SK-N-SH (cell line): ENCODE measurements around the gene DPF3. TPM values are rescaled to one million over a fixed set of nuclear protein-coding genes. Genes with fewer than 3 reads are reported as not detected.

Experiments used
- CTCF ChIA-PET: fragments of 300-600, 350-600 bp; formaldehyde crosslinking; extraction: SDS; loops from one replicate; lab custom pipeline; 2021; lab: Yijun Ruan, JAX
- POLR2A ChIA-PET: fragments of 350-600 bp; sonication (Branson Sonifier 250); formaldehyde crosslinking; extraction: SDS; loops from one replicate; lab custom pipeline; 2020; ENCODE audit warnings: antibody characterized with exemption, inconsistent platforms; lab: Yijun Ruan, JAX
- DNase-seq: peaks from one replicate; pipeline ENCODE4 v3.0.0; 2012
- H2AFZ ChIP-seq: fragments of 200-600 bp; sonication (generic); 2 replicates; pipeline ENCODE4 v1.8.1; 2016; ENCODE audit warnings: antibody characterized with exemption, mild to moderate bottlenecking, low read depth
- H3F3A ChIP-seq: fragments of 200-600 bp; sonication (generic); replicated peaks from 2 replicates; pipeline ENCODE3; 2016; ENCODE audit warnings: antibody characterized with exemption, mild to moderate bottlenecking; ENCODE audit not compliant: insufficient read depth
- H3K27ac ChIP-seq, 2 experiments: fragments of 200-500 bp in 1 of 2; fragments of 200-600 bp in 1 of 2; sonication (Bioruptor generic) in 1 of 2; sonication (generic), shearing (Covaris generic) in 1 of 2; 2 replicates each; pipeline versions ENCODE4 v1.5.1 to v1.6.1; 2014 to 2016; ENCODE audit warnings: low read depth in 2 of 2, inconsistent platforms in 1 of 2, low read length in 1 of 2, mild to moderate bottlenecking in 1 of 2, mixed read lengths in 1 of 2
- H3K27me3 ChIP-seq: fragments of 200-600 bp; sonication (generic), shearing (Covaris generic); 2 replicates; pipeline ENCODE4 v1.6.1; 2016; ENCODE audit warnings: mixed run types; ENCODE audit not compliant: insufficient read depth
- H3K36me3 ChIP-seq, 2 experiments: fragments of 200-500 bp in 1 of 2; fragments of 200-600 bp in 1 of 2; sonication (Bioruptor generic) in 1 of 2; sonication (generic) in 1 of 2; replicated peaks in 1 of 2; 2 replicates each; pipeline versions ENCODE3 to v1.5.1; 2014 to 2016; ENCODE audit warnings: low read length in 1 of 2, mild to moderate bottlenecking in 1 of 2; ENCODE audit not compliant: insufficient read depth in 2 of 2, control insufficient read depth in 1 of 2
- H3K4me1 ChIP-seq, 2 experiments: fragments of 200-500 bp in 1 of 2; fragments of 200-600 bp in 1 of 2; sonication (Bioruptor generic) in 1 of 2; sonication (generic), shearing (Covaris generic) in 1 of 2; 2 replicates each; pipeline versions ENCODE4 v1.5.1 to v1.6.1; 2014 to 2016; ENCODE audit warnings: low read depth in 1 of 2, low read length in 1 of 2, mixed run types in 1 of 2; ENCODE audit not compliant: insufficient read depth in 2 of 2, control insufficient read depth in 1 of 2
- H3K4me2 ChIP-seq: fragments of 200-600 bp; sonication (generic), shearing (Covaris generic); 2 replicates; pipeline ENCODE4 v1.6.1; 2017; ENCODE audit warnings: mixed run types
- H3K4me3 ChIP-seq, 2 experiments: fragments of 200-500 bp in 1 of 2; fragments of 200-600 bp in 1 of 2; sonication (Bioruptor generic) in 1 of 2; sonication (generic), shearing (Covaris generic) in 1 of 2; 2 replicates each; pipeline versions ENCODE4 v1.5.1 to v1.8.1; 2014 to 2016; ENCODE audit warnings: low read depth in 2 of 2, inconsistent platforms in 1 of 2, low read length in 1 of 2, mild to moderate bottlenecking in 1 of 2, mixed read lengths in 1 of 2, moderate library complexity in 1 of 2
- H3K79me2 ChIP-seq: fragments of 200-600 bp; sonication (generic); 2 replicates; pipeline ENCODE4 v1.8.1; 2017; ENCODE audit warnings: mild to moderate bottlenecking; ENCODE audit not compliant: insufficient read depth
- H3K9ac ChIP-seq: fragments of 200-600 bp; sonication (generic); 2 replicates; pipeline ENCODE4 v1.6.1; 2017; ENCODE audit warnings: mixed run types
- H3K9me2 ChIP-seq: fragments of 200-600 bp; sonication (generic); 2 replicates; pipeline ENCODE4 v1.6.1; 2017; ENCODE audit warnings: mixed run types
- H3K9me3 ChIP-seq: fragments of 200-600 bp; sonication (generic); 2 replicates; pipeline ENCODE4 v1.6.1; 2017; ENCODE audit warnings: mixed run types, mild to moderate bottlenecking, moderate library complexity
- H4K20me1 ChIP-seq: fragments of 200-600 bp; sonication (generic); 2 replicates; pipeline ENCODE4 v1.6.1; 2017; ENCODE audit warnings: mild to moderate bottlenecking, mixed run types; ENCODE audit not compliant: insufficient read depth
- CHD2 ChIP-seq: fragments of 150-350 bp; IDR thresholded peaks from 2 replicates; pipeline ENCODE4 v1.6.1; 2018; ENCODE audit warnings: low read length; ENCODE audit not compliant: partially characterized antibody
- ELF1 ChIP-seq: IDR thresholded peaks from 2 replicates; pipeline ENCODE4 v1.4.0; 2012
- EP300 ChIP-seq, 2 experiments: IDR thresholded peaks; 2 replicates each; pipeline versions ENCODE4 v1.4.0 to v1.6.1; 2012; ENCODE audit warnings: borderline replicate concordance in 1 of 2, low read depth in 1 of 2, low read length in 1 of 2
- FOXM1 ChIP-seq: IDR thresholded peaks from 2 replicates; pipeline ENCODE4 v1.4.0; 2012; ENCODE audit warnings: low read depth, mild to moderate bottlenecking
- GATA2 ChIP-seq: sonication (generic); formaldehyde crosslinking; IDR thresholded peaks from 2 replicates; pipeline ENCODE4 v1.5.0; 2020; ENCODE audit warnings: mild to moderate bottlenecking, missing genetic modification reagents
- JUND ChIP-seq: IDR thresholded peaks from 2 replicates; pipeline ENCODE4 v1.4.0; 2012
- NFIC ChIP-seq: IDR thresholded peaks from 2 replicates; pipeline ENCODE4 v1.4.0; 2012; ENCODE audit warnings: borderline replicate concordance
- RAD21 ChIP-seq: IDR thresholded peaks from 2 replicates; pipeline ENCODE4 v1.6.1; 2012; ENCODE audit warnings: mild to moderate bottlenecking, low read length
- RFX5 ChIP-seq: IDR thresholded peaks from 2 replicates; pipeline ENCODE4 v1.6.1; 2012; ENCODE audit warnings: mild to moderate bottlenecking, improper control_type of control experiment, low read length
- SIN3A ChIP-seq: IDR thresholded peaks from 2 replicates; pipeline ENCODE4 v1.6.1; 2012; ENCODE audit warnings: low read depth, mild to moderate bottlenecking, low read length, moderate library complexity, borderline replicate concordance
- TAF1 ChIP-seq: IDR thresholded peaks from 2 replicates; pipeline ENCODE4 v1.6.1; 2012; ENCODE audit warnings: low read depth, mild to moderate bottlenecking, low read length, moderate library complexity, borderline replicate concordance
- ZBTB33 ChIP-seq: IDR thresholded peaks from 2 replicates; pipeline ENCODE4 v1.4.0; 2012; ENCODE audit warnings: low read depth, borderline replicate concordance
- WGBS: methylation state at CpG from one replicate; pipeline ENCODE4 v1.1.6; 2017; ENCODE audit warnings: low lambda C conversion rate; 5-methylcytosine and 5-hydroxymethylcytosine counted together
- polyA plus RNA-seq, 3 experiments: library from polyadenylated mRNA; depleted of rRNA; stranded (reverse); fragments of >200 nt; gene quantifications; 2 replicates each; pipeline ENCODE4 v1.2.3, GENCODE V29; 2012
- TF ChIP-seq, protein P1 (sequence below): IDR thresholded peaks from 2 replicates; pipeline ENCODE4 v1.4.0; 2012; ENCODE audit warnings: low read depth, borderline replicate concordance
- TF ChIP-seq, protein P2 (sequence below): IDR thresholded peaks from 2 replicates; pipeline ENCODE4 v1.6.1; 2012; ENCODE audit warnings: mild to moderate bottlenecking, low read depth, low read length, moderate library complexity
- TF ChIP-seq, protein P3 (sequence below): IDR thresholded peaks from 2 replicates; pipeline ENCODE4; 2012

DPF3 gene
- polyA plus RNA-seq, 1 of the 3 experiments (the other 2 are of a cell fraction), result 2.8 TPM

- ChIA-PET CTCF (interaction anchor here (1.1 kb wide), 1 partner anchor 359 kb away, joined by 3 read pairs; no protein-coding TSS in a partner anchor), POLR2A (no interaction called here)
- 48% methylated on average over 4 of the region's 4 CpGs for whole genome bisulfite sequencing
- no peak overlapping the region for H2AFZ ChIP-seq
- no peaks in the 10 kb centered on the region for H3K9me2 ChIP-seq
- no peak overlapping the region for H3K9ac ChIP-seq
- no peaks in the 10 kb centered on the region for H3F3A ChIP-seq
- H3K4me3 ChIP-seq, result no peak overlapping the region
- no peaks in the 10 kb centered on the region for H3K79me2 ChIP-seq
- H3K4me1 ChIP-seq, result no peaks in the 10 kb centered on the region; a peak in 1 of 4 replicates
- no peak overlapping the region for H3K27ac ChIP-seq
- H3K27me3 ChIP-seq, result no peaks in the 10 kb centered on the region
- H3K9me3 ChIP-seq, result no peaks in the 10 kb centered on the region
- no peak overlapping the region for H3K4me2 ChIP-seq
- H3K36me3 ChIP-seq, result no peaks in the 10 kb centered on the region
- DNase-seq, result no peak
- TF ChIP-seq RFX5 (no peak), JUND (no peak), ELF1 (no peak), FOXM1 (no peak), RAD21 (no peak), TAF1 (no peak), EP300 (IDR thresholded peaks at IDR 0.05; ENCODE audit: borderline replicate concordance in 1 of 2, low read depth in 1 of 2, low read length in 1 of 2) (no peak)
- TF ChIP-seq, protein P1, sequence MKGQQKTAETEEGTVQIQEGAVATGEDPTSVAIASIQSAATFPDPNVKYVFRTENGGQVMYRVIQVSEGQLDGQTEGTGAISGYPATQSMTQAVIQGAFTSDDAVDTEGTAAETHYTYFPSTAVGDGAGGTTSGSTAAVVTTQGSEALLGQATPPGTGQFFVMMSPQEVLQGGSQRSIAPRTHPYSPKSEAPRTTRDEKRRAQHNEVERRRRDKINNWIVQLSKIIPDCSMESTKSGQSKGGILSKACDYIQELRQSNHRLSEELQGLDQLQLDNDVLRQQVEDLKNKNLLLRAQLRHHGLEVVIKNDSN, result no peak
- TF ChIP-seq, all 33 proteins: peak for 0
- no peaks in the 10 kb centered on the region for H4K20me1 ChIP-seq
Measured at GRCh38 chr14:72876710-72877063, 17.2 kb downstream of the DPF3 start.

DNA sequence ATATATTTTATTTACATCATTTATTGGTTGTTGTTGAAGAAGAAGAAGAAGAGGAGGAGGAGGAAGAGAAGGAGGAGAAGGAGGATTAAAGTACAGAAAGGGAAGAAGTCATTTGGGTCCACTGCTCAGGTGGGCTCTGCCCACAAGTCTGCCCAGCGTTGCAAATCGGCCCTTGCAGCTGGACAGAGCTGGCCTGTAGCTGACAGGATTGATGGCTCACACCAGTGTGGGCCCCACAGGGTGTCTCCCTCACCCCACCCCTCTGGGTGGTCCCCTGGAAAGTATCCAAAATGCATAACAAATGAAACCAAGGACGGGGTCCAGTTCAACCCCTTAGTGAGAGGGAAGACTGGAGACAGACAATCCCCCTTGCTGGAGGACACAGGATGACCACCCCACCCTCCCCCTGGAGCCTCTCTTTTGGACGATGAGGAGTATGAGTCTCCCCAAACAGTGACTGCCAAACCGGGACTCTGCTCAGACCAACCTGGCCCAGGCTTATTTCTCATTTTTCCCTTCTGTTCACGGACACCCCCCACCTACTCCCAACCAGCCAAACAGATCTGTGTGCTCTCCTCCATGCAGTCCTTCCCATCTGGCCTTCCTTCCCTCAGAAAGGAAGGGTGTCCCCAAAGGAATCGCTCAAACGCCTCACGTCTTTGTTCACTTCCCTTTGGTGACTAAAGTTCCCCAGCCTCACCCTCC lies 17.7 kb downstream of the DPF3 start:
- H2AFZ ChIP-seq, result no peak overlapping the region
- 49% methylated on average over 9 of the region's 9 CpGs for WGBS

More for the DNA sequence above, 17.7 kb downstream of the DPF3 start:
- H4K20me1 ChIP-seq, result no peaks in the 10 kb centered on the region
- no peaks in the 10 kb centered on the region for H3K4me1 ChIP-seq
- no peak overlapping the region for H3K9ac ChIP-seq
- no peaks in the 10 kb centered on the region for H3K9me3 ChIP-seq
- no peak for DNase-seq
- POLR2A ChIA-PET, result no interaction called here
- CTCF ChIA-PET, result interaction anchor here (1.0 to 1.1 kb wide), 2 partner anchors 12 to 359 kb away, joined by 3 read pairs; no protein-coding TSS in a partner anchor
- no peak overlapping the region for H3K4me3 ChIP-seq
- no peaks in the 10 kb centered on the region for H3F3A ChIP-seq
- no peaks in the 10 kb centered on the region for H3K79me2 ChIP-seq
- H3K36me3 ChIP-seq, result no peaks in the 10 kb centered on the region
- no peaks in the 10 kb centered on the region for H3K9me2 ChIP-seq
- no peak overlapping the region for H3K4me2 ChIP-seq
- H3K27me3 ChIP-seq, result no peaks in the 10 kb centered on the region
- TF ChIP-seq FOXM1 (no peak), TAF1 (no peak), CHD2 (no peak), NFIC (no peak), JUND (no peak), SIN3A (no peak), GATA2 (no peak), ZBTB33 (no peak)
- TF ChIP-seq, protein P2, sequence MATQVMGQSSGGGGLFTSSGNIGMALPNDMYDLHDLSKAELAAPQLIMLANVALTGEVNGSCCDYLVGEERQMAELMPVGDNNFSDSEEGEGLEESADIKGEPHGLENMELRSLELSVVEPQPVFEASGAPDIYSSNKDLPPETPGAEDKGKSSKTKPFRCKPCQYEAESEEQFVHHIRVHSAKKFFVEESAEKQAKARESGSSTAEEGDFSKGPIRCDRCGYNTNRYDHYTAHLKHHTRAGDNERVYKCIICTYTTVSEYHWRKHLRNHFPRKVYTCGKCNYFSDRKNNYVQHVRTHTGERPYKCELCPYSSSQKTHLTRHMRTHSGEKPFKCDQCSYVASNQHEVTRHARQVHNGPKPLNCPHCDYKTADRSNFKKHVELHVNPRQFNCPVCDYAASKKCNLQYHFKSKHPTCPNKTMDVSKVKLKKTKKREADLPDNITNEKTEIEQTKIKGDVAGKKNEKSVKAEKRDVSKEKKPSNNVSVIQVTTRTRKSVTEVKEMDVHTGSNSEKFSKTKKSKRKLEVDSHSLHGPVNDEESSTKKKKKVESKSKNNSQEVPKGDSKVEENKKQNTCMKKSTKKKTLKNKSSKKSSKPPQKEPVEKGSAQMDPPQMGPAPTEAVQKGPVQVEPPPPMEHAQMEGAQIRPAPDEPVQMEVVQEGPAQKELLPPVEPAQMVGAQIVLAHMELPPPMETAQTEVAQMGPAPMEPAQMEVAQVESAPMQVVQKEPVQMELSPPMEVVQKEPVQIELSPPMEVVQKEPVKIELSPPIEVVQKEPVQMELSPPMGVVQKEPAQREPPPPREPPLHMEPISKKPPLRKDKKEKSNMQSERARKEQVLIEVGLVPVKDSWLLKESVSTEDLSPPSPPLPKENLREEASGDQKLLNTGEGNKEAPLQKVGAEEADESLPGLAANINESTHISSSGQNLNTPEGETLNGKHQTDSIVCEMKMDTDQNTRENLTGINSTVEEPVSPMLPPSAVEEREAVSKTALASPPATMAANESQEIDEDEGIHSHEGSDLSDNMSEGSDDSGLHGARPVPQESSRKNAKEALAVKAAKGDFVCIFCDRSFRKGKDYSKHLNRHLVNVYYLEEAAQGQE, result no peak
- TF ChIP-seq, protein P3, sequence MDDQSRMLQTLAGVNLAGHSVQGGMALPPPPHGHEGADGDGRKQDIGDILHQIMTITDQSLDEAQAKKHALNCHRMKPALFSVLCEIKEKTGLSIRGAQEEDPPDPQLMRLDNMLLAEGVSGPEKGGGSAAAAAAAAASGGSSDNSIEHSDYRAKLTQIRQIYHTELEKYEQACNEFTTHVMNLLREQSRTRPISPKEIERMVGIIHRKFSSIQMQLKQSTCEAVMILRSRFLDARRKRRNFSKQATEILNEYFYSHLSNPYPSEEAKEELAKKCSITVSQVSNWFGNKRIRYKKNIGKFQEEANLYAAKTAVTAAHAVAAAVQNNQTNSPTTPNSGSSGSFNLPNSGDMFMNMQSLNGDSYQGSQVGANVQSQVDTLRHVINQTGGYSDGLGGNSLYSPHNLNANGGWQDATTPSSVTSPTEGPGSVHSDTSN, result no peak
- no peak overlapping the region for H3K27ac ChIP-seq
